PC-9 (cell line): ENCODE data around the gene CD164. TPM values are rescaled to one million over a fixed set of nuclear protein-coding genes. Genes with fewer than 3 reads are reported as not detected.
A peak's percentile ranks its signal among the peaks of the same experiment; 100 is the strongest.

Experiments used
- BruUV-seq: library from RNA; stranded (reverse); fragments of 400-500 nt; replicated peaks from 2 replicates; lab custom pipeline; 2021; lab: Mats Ljungman, UMichigan
- CTCF ChIA-PET: fragments of 300-600 bp; sonication (Branson Sonifier 250); formaldehyde crosslinking; loops from one replicate; lab custom pipeline; 2022; ENCODE audit warnings: antibody characterized with exemption; lab: Charles Lee
- POLR2A ChIA-PET: fragments of 300-600 bp; sonication (Branson Sonifier 250); formaldehyde crosslinking; loops from one replicate; lab custom pipeline; 2022; ENCODE audit warnings: antibody characterized with exemption; ENCODE audit not compliant: unreplicated experiment; lab: Charles Lee
- DNase-seq, 2 experiments: peaks; one replicate each; pipeline versions ENCODE4 v3.0.0 to v3.0.0-alpha.2; 2015 to 2022; ENCODE audit warnings: mixed read lengths in 1 of 2
- H2AFZ ChIP-seq: fragments of 200-600 bp; sonication (generic); 2 replicates; pipeline ENCODE4 v1.8.1; 2017; ENCODE audit warnings: antibody characterized with exemption
- H3F3A ChIP-seq: fragments of 200-600 bp; sonication (generic); 2 replicates; pipeline ENCODE4 v1.8.1; 2017; ENCODE audit warnings: antibody characterized with exemption, mild to moderate bottlenecking, low read depth; ENCODE audit not compliant: insufficient read depth
- H3K27ac ChIP-seq: fragments of 200-600 bp; sonication (generic); 2 replicates; pipeline ENCODE4 v1.6.1; 2016; ENCODE audit warnings: mixed run types
- H3K27me3 ChIP-seq: fragments of 200-600 bp; sonication (generic); 2 replicates; pipeline ENCODE4 v1.6.1; 2016; ENCODE audit warnings: low read depth, mixed run types; ENCODE audit not compliant: insufficient read depth
- H3K36me3 ChIP-seq: fragments of 200-600 bp; sonication (generic); 2 replicates; pipeline ENCODE4 v1.6.1; 2016; ENCODE audit warnings: low read depth, mixed run types
- H3K4me1 ChIP-seq: fragments of 200-600 bp; sonication (generic); replicated peaks from 2 replicates; pipeline ENCODE4 v1.6.1; 2016; ENCODE audit warnings: mixed run types; ENCODE audit not compliant: insufficient read depth
- H3K4me2 ChIP-seq: fragments of 200-600 bp; sonication (generic); 2 replicates; pipeline ENCODE4 v1.6.1; 2017; ENCODE audit warnings: mixed run types
- H3K4me3 ChIP-seq: fragments of 200-600 bp; sonication (generic); 2 replicates; pipeline ENCODE4 v1.6.1; 2016; ENCODE audit warnings: mixed run types
- H3K79me2 ChIP-seq: fragments of 200-600 bp; sonication (generic); 2 replicates; pipeline ENCODE4 v1.6.1; 2017; ENCODE audit warnings: low read depth, mixed run types
- H3K9me2 ChIP-seq: fragments of 200-600 bp; sonication (generic); 2 replicates; pipeline ENCODE4 v1.8.1; 2017; ENCODE audit warnings: mild to moderate bottlenecking; ENCODE audit not compliant: insufficient read depth
- H3K9me3 ChIP-seq: fragments of 200-600 bp; sonication (generic); 2 replicates; pipeline ENCODE4 v1.8.1; 2016; ENCODE audit warnings: low read depth; ENCODE audit not compliant: insufficient read depth
- H4K20me1 ChIP-seq: fragments of 200-600 bp; sonication (generic); 2 replicates; pipeline ENCODE4 v1.8.1; 2017; ENCODE audit not compliant: insufficient read depth
- CTCF ChIP-seq: fragments of 200-600 bp; sonication (generic); conservative IDR thresholded peaks from 2 replicates; pipeline ENCODE4 v1.6.1; 2017; ENCODE audit warnings: mixed run types, antibody characterized with exemption, mild to moderate bottlenecking, moderate library complexity
- EZH2 ChIP-seq: fragments of 200-600 bp; sonication (generic); IDR thresholded peaks from 2 replicates; pipeline ENCODE4 v1.8.0; 2017; ENCODE audit warnings: antibody characterized with exemption, low read depth
- intact Hi-C: fragments of 100-400 bp; cut with micrococcal nuclease; formaldehyde crosslinking; loops from one replicate; pipeline ENCODE4 v1.10.0; 2022; ENCODE audit not compliant: unreplicated experiment
- total RNA-seq: library from RNA; stranded (reverse); gene quantifications from 2 replicates; pipeline ENCODE4 v1.2.3, GENCODE V29; 2021

CD164 gene
- total RNA-seq, 1 experiment from 2014 or later: 170 TPM

DNA sequence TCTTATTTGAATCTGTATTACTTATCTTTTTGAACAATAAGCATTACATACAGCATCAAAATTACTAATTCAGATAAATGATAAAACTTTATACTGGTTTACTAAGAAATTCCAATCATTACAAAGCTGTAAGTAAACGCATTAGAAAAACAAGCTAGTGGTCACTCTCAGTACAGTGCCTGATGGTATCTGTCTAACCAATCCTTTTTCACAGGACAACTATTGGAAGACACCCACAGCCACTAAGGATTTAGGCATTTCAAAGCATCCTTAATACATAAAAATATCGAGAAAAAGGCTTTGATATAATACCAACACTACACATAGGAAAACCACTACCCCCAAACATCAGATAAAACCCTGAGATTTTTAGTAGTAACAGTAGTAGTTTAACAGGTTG, 2.6 kb downstream of the CD164 start:
- Histone ChIP-seq H2AFZ (no peak overlapping the region), H3K79me2 (peaks cover 64% of the 10 kb centered on the region), H4K20me1 (peaks cover 52% of the 10 kb centered on the region), H3K27me3 (no peaks in the 10 kb centered on the region), H3K4me1 (peaks cover 33% of the 10 kb centered on the region), H3K36me3 (peaks cover 56% of the 10 kb centered on the region), H3K4me3 (peak overlapping the region; percentile 77), H3K9me2 (no peaks in the 10 kb centered on the region), H3K27ac (no peak overlapping the region), H3K9me3 (no peaks in the 10 kb centered on the region), H3K4me2 (peak overlapping the region; percentile 89), H3F3A (peaks cover 23% of the 10 kb centered on the region)
- BruUV-seq: no TSS peak
- TF ChIP-seq EZH2 (no peak), CTCF (no peak)
- ChIA-PET POLR2A (no interaction called here), CTCF (no interaction called here)
- no peak for DNase-seq
- intact Hi-C loops: loop anchor here (5.0 to 10.0 kb wide), 3 partner anchors 37 to 822 kb away; no protein-coding TSS in a partner anchor

DNA sequence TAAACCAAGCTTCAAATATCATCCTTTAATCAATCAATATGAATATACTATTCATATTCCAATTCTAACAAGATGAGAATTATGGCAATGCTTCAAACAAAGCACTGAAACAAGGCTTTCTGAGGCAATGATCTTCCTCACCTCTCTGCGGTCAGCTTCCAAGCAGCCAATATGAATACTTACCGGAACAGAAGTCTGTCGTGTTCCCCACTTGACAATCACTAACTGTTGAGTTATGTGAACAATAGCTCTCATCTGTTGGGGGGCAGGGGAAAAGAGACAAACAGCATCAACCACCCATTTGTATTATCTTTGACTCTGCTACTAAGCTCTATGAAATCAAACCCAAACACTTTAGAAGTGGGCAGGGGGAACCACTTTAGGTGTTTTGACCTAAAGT, 4.5 kb downstream of the CD164 start:
- CTCF ChIA-PET: no interaction called here
- peaks cover 6% of the 10 kb centered on the region; the same call in 1 of the 2 replicates for H3F3A ChIP-seq
- intact Hi-C loops: no loop called here
- POLR2A ChIA-PET: interaction anchor here (0.6 kb wide), 1 partner anchor 284 kb away, joined by 6 read pairs; no protein-coding TSS in a partner anchor
- peaks cover 52% of the 10 kb centered on the region for H4K20me1 ChIP-seq
- H3K27me3 ChIP-seq: no peaks in the 10 kb centered on the region
- H3K9me3 ChIP-seq: no peaks in the 10 kb centered on the region
- H3K27ac ChIP-seq: no peak overlapping the region
- no peak overlapping the region for H2AFZ ChIP-seq
- H3K4me2 ChIP-seq: no peak overlapping the region
- H3K9me2 ChIP-seq: no peaks in the 10 kb centered on the region
- no peak for TF ChIP-seq CTCF
- TF ChIP-seq EZH2: no peak
- peaks cover 74% of the 10 kb centered on the region for H3K36me3 ChIP-seq
- H3K4me3 ChIP-seq: no peak overlapping the region
- no peak for DNase-seq
- H3K4me1 ChIP-seq: peaks cover 19% of the 10 kb centered on the region
- H3K79me2 ChIP-seq: peaks cover 69% of the 10 kb centered on the region
- BruUV-seq: no TSS peak

- no peaks in the 10 kb centered on the region for H3K9me2 ChIP-seq
- no peak for TF ChIP-seq EZH2
- TF ChIP-seq CTCF: no peak
- ChIA-PET CTCF (no interaction called here), POLR2A (no interaction called here)
- intact Hi-C loops: no loop called here
- BruUV-seq: no TSS peak
- no peak for DNase-seq
- peaks cover 20% of the 10 kb centered on the region for H3K4me1 ChIP-seq
- H3K9me3 ChIP-seq: no peaks in the 10 kb centered on the region
- H3F3A ChIP-seq: peaks cover 12% of the 10 kb centered on the region; the same call in 1 of the 2 replicates
- H3K27me3 ChIP-seq: no peaks in the 10 kb centered on the region
- H2AFZ ChIP-seq: no peak overlapping the region
- H3K27ac ChIP-seq: no peak overlapping the region
- no peak overlapping the region for H3K4me3 ChIP-seq
- H3K79me2 ChIP-seq: peaks cover 52% of the 10 kb centered on the region
- peaks cover 95% of the 10 kb centered on the region for H3K36me3 ChIP-seq
- no peak overlapping the region for H3K4me2 ChIP-seq
- peaks cover 59% of the 10 kb centered on the region for H4K20me1 ChIP-seq
These were observed 7.9 kb downstream of the CD164 start for GRCh38 chr6:109374326-109374892.
